Mesenchymal stem cell (in vitro differentiated cells and primary cell): ENCODE data around the gene LEMD2.

Experiments used
- DNase-seq: peaks from one replicate; pipeline ENCODE4 v3.0.0-alpha.2; 2013
- H2AFZ ChIP-seq: one replicate; pipeline ENCODE4 v1.6.1; 2013; ENCODE audit warnings: low read depth, mild to moderate bottlenecking, control low read depth, inconsistent platforms, low read length, moderate library complexity
- H2AK5ac ChIP-seq: 2 replicates; pipeline ENCODE4 v1.6.1; 2013; ENCODE audit warnings: low read length, moderate library complexity, mild to moderate bottlenecking, inconsistent platforms; ENCODE audit not compliant: severe bottlenecking
- H2BK120ac ChIP-seq: one replicate; pipeline ENCODE4 v1.6.1; 2013; ENCODE audit warnings: low read depth, mild to moderate bottlenecking, inconsistent platforms, low read length, moderate library complexity
- H2BK12ac ChIP-seq, 2 experiments: one replicate each; pipeline ENCODE4 v1.6.1; 2013; ENCODE audit warnings: inconsistent platforms in 2 of 2, low read length in 2 of 2, mild to moderate bottlenecking in 2 of 2, moderate library complexity in 2 of 2, control low read depth in 1 of 2
- H2BK15ac ChIP-seq: one replicate; pipeline ENCODE4 v1.6.1; 2013; ENCODE audit warnings: mild to moderate bottlenecking, low read depth, inconsistent platforms; ENCODE audit not compliant: poor library complexity, severe bottlenecking
- H2BK5ac ChIP-seq: 2 replicates; pipeline ENCODE4 v1.6.1; 2013; ENCODE audit warnings: low read depth, mild to moderate bottlenecking, low read length, control low read depth, inconsistent platforms; ENCODE audit not compliant: poor library complexity, severe bottlenecking
- H3K14ac ChIP-seq, 2 experiments: one replicate each; pipeline ENCODE4 v1.6.1; 2013; ENCODE audit warnings: inconsistent platforms in 2 of 2, low read length in 2 of 2, control low read depth in 1 of 2, mild to moderate bottlenecking in 1 of 2, moderate library complexity in 1 of 2
- H3K18ac ChIP-seq, 2 experiments: one replicate each; pipeline ENCODE4 v1.6.1; 2013; ENCODE audit warnings: inconsistent platforms in 2 of 2, low read length in 2 of 2, control low read depth in 1 of 2, low read depth in 1 of 2, mild to moderate bottlenecking in 1 of 2
- H3K23ac ChIP-seq, 2 experiments: one replicate each; pipeline ENCODE4 v1.6.1; 2013; ENCODE audit warnings: inconsistent platforms in 2 of 2, low read length in 2 of 2, mild to moderate bottlenecking in 2 of 2, moderate library complexity in 2 of 2, control low read depth in 1 of 2
- H3K27ac ChIP-seq: 2 replicates; pipeline ENCODE4 v1.5.1; 2013; ENCODE audit warnings: mild to moderate bottlenecking, moderate library complexity, low read length, control low read depth, inconsistent platforms; ENCODE audit not compliant: poor library complexity, severe bottlenecking
- H3K27me3 ChIP-seq, 2 experiments: 2 replicates each; pipeline versions ENCODE4 v1.6.1 to v1.7.0; 2013; ENCODE audit warnings: low read length in 2 of 2, mild to moderate bottlenecking in 2 of 2, moderate library complexity in 2 of 2, control low read depth in 1 of 2, inconsistent platforms in 1 of 2; ENCODE audit not compliant: control insufficient read depth in 1 of 2, insufficient read depth in 1 of 2
- H3K36me3 ChIP-seq, 2 experiments: 2 replicates each; pipeline versions ENCODE4 v1.6.1 to v1.7.0; 2013; ENCODE audit warnings: low read length in 2 of 2, control low read depth in 1 of 2, inconsistent platforms in 1 of 2, low read depth in 1 of 2, mild to moderate bottlenecking in 1 of 2; ENCODE audit not compliant: insufficient read depth in 2 of 2, control insufficient read depth in 1 of 2
- H3K4ac ChIP-seq, 2 experiments: one replicate each; pipeline ENCODE4 v1.6.1; 2013; ENCODE audit warnings: inconsistent platforms in 2 of 2, low read length in 2 of 2, mild to moderate bottlenecking in 2 of 2, moderate library complexity in 2 of 2, control low read depth in 1 of 2, low read depth in 1 of 2
- H3K4me1 ChIP-seq: 2 replicates; pipeline ENCODE4 v1.6.1; 2013; ENCODE audit warnings: low read depth, low read length, control low read depth; ENCODE audit not compliant: control insufficient read depth, insufficient read depth
- H3K4me2 ChIP-seq: 2 replicates; pipeline ENCODE4 v1.6.1; 2013; ENCODE audit warnings: low read length, mild to moderate bottlenecking, inconsistent platforms; ENCODE audit not compliant: poor library complexity, severe bottlenecking
- H3K4me3 ChIP-seq, 2 experiments: 2 replicates each; pipeline versions ENCODE4 v1.5.1 to v1.7.0; 2013; ENCODE audit warnings: low read length in 2 of 2, mild to moderate bottlenecking in 2 of 2, control low read depth in 1 of 2, low read depth in 1 of 2; ENCODE audit not compliant: insufficient read depth in 1 of 2
- H3K79me1 ChIP-seq: replicated peaks from 2 replicates; pipeline ENCODE4 v1.6.1; 2013; ENCODE audit warnings: mild to moderate bottlenecking, control low read depth, low read length, inconsistent platforms; ENCODE audit not compliant: poor library complexity, severe bottlenecking
- H3K9ac ChIP-seq: 2 replicates; pipeline ENCODE4 v1.7.0; 2013; ENCODE audit warnings: mild to moderate bottlenecking, low read length, moderate library complexity
- H3K9me3 ChIP-seq: 2 replicates; pipeline ENCODE4 v1.7.0; 2013; ENCODE audit warnings: mild to moderate bottlenecking, low read length; ENCODE audit not compliant: control insufficient read depth
- H4K8ac ChIP-seq: one replicate; pipeline ENCODE4 v1.6.1; 2013; ENCODE audit warnings: inconsistent platforms, mild to moderate bottlenecking, low read length, moderate library complexity
- H4K91ac ChIP-seq: one replicate; pipeline ENCODE4 v1.6.1; 2013; ENCODE audit warnings: mild to moderate bottlenecking, low read length, inconsistent platforms
- WGBS: methylation state at CpG from one replicate; pipeline ENCODE4 v1.1.7; 2013; ENCODE audit warnings: mixed read lengths; 5-methylcytosine and 5-hydroxymethylcytosine counted together

The LEMD2 gene

GRCh38 chr6:33732385-33732784 is 56.5 kb downstream of the LEMD2 start:
- Histone ChIP-seq H4K91ac (no peak overlapping the region), H3K27ac (no peak overlapping the region), H2BK15ac (no peak overlapping the region), H2AK5ac (no peak overlapping the region), H2BK120ac (no peak overlapping the region), H3K79me1 (peaks cover 4% of the 10 kb centered on the region), H3K18ac (no peak overlapping the region), H2AFZ (no peak overlapping the region), H3K23ac (no peak overlapping the region), H3K4me1 (peaks cover 19% of the 10 kb centered on the region), H3K9ac (no peak overlapping the region), H3K4me3 (no peak overlapping the region), H3K9me3 (no peaks in the 10 kb centered on the region), H3K4me2 (no peak overlapping the region), H3K27me3 (peaks cover 3 to 38% of the 10 kb centered on the region in 2 experiments), H2BK5ac (no peak overlapping the region), H2BK12ac (no peak overlapping the region), H3K4ac (no peak overlapping the region), H4K8ac (no peak overlapping the region), H3K14ac (no peak overlapping the region), H3K36me3 (peaks cover 0 to 73% of the 10 kb centered on the region in 2 experiments)
- 94% methylated on average over 6 of the region's 6 CpGs for WGBS
- DNase-seq = no peak

GRCh38 chr6:33731751-33732282 is 57.1 kb downstream of the LEMD2 start:
- no peak overlapping the region for H3K14ac ChIP-seq
- peak overlapping the region in 1 of 2 experiments; percentile 5 for H3K4me3 ChIP-seq
- no peak overlapping the region for H2BK5ac ChIP-seq
- no peak overlapping the region for H3K9ac ChIP-seq
- H3K36me3 ChIP-seq = peaks cover 0 to 68% of the 10 kb centered on the region in 2 experiments
- no peak overlapping the region for H3K23ac ChIP-seq
- H4K8ac ChIP-seq = no peak overlapping the region
- no peak overlapping the region for H2BK12ac ChIP-seq
- no peak overlapping the region for H3K18ac ChIP-seq
- H3K27me3 ChIP-seq = peaks cover 3 to 41% of the 10 kb centered on the region in 2 experiments
- 87% methylated on average over 8 of the region's 9 CpGs for WGBS
- no peak for DNase-seq
- no peaks in the 10 kb centered on the region for H3K9me3 ChIP-seq
- peaks cover 4% of the 10 kb centered on the region for H3K79me1 ChIP-seq
- H3K27ac ChIP-seq = no peak overlapping the region
- H3K4ac ChIP-seq = no peak overlapping the region
- no peak overlapping the region for H4K91ac ChIP-seq
- H2BK120ac ChIP-seq = no peak overlapping the region
- no peak overlapping the region for H3K4me2 ChIP-seq
- peaks cover 13% of the 10 kb centered on the region for H3K4me1 ChIP-seq
- no peak overlapping the region for H2AFZ ChIP-seq
- H2BK15ac ChIP-seq = no peak overlapping the region
- no peak overlapping the region for H2AK5ac ChIP-seq

GRCh38 chr6:33731035-33731434 is 57.9 kb downstream of the LEMD2 start:
- Histone ChIP-seq H2AK5ac (no peak overlapping the region), H3K4ac (no peak overlapping the region), H2BK15ac (no peak overlapping the region), H3K4me1 (peaks cover 15% of the 10 kb centered on the region), H2BK120ac (no peak overlapping the region), H2BK5ac (no peak overlapping the region), H2BK12ac (no peak overlapping the region), H3K14ac (peak overlapping the region in 1 of 2 experiments; percentile 69), H3K23ac (no peak overlapping the region), H3K27ac (no peak overlapping the region), H3K4me2 (no peak overlapping the region), H4K91ac (no peak overlapping the region), H4K8ac (no peak overlapping the region), H3K9ac (no peak overlapping the region), H2AFZ (no peak overlapping the region), H3K9me3 (no peaks in the 10 kb centered on the region), H3K27me3 (peaks cover 3 to 46% of the 10 kb centered on the region in 2 experiments), H3K79me1 (peaks cover 4% of the 10 kb centered on the region), H3K4me3 (no peak overlapping the region), H3K36me3 (peaks cover 0 to 70% of the 10 kb centered on the region in 2 experiments), H3K18ac (no peak overlapping the region)
- DNase-seq = no peak
- 75% methylated on average over 6 of the region's 7 CpGs for WGBS

- 66% methylated on average over 10 of the region's 10 CpGs for WGBS
- H2AFZ ChIP-seq = no peak overlapping the region
Observed at GRCh38 chr6:33730611-33731010, 58.3 kb downstream of the LEMD2 start.

More at GRCh38 chr6:33730611-33731010, 58.3 kb downstream of the LEMD2 start:
- Histone ChIP-seq H3K18ac (no peak overlapping the region), H2BK120ac (no peak overlapping the region), H4K91ac (peak overlapping the region; percentile 7), H2BK15ac (no peak overlapping the region), H2BK5ac (no peak overlapping the region), H3K27ac (no peak overlapping the region), H3K9me3 (no peaks in the 10 kb centered on the region), H3K36me3 (peaks cover 0 to 70% of the 10 kb centered on the region in 2 experiments), H2AK5ac (no peak overlapping the region), H3K4me2 (no peak overlapping the region), H3K9ac (no peak overlapping the region), H3K23ac (no peak overlapping the region), H3K14ac (no peak overlapping the region), H2BK12ac (no peak overlapping the region), H3K27me3 (peaks cover 3 to 51% of the 10 kb centered on the region in 2 experiments), H3K4ac (no peak overlapping the region), H3K4me3 (no peak overlapping the region), H3K79me1 (peaks cover 4% of the 10 kb centered on the region), H3K4me1 (peaks cover 15% of the 10 kb centered on the region), H4K8ac (no peak overlapping the region)
- no peak for DNase-seq
